Neural cell (in vitro differentiated cells): ENCODE data around the gene PAX8. TPM values are rescaled to one million over a fixed set of nuclear protein-coding genes. Genes with fewer than 3 reads are reported as not detected.

ENCODE experiments used
- polyA plus RNA-seq: library from polyadenylated mRNA; depleted of rRNA; stranded (reverse); fragments of >200 nt; gene quantifications from 2 replicates; pipeline ENCODE4 v1.2.3, GENCODE V29; 2014

The PAX8 gene
- polyA plus RNA-seq, 1 donor from 2014 or later = not detected

Other genes with a start within 250 kb of the PAX8 start
- not detected in 2 replicates for gene IL36B, start 226.1 kb downstream of the PAX8 start, polyA plus RNA-seq
- not detected in 2 replicates for gene IL36RN, start 219.7 kb downstream of the PAX8 start, polyA plus RNA-seq
- not detected in 2 replicates for gene IL1F10, start 211.0 kb downstream of the PAX8 start, polyA plus RNA-seq
- not detected in 2 replicates for gene IL1RN, start 151.3 kb downstream of the PAX8 start, polyA plus RNA-seq
- gene PSD4, start 105.0 kb downstream of the PAX8 start, polyA plus RNA-seq = 0.30 and 0.67 TPM in 2 replicates
- gene ZNG1B, start 158.8 kb upstream of the PAX8 start, polyA plus RNA-seq = 101 and 106 TPM in 2 replicates
- 0.82 and 1.6 TPM in 2 replicates for gene FOXD4L1, start 219.7 kb upstream of the PAX8 start, polyA plus RNA-seq